Body of pancreas (tissue), 4 donors: ENCODE measurements around the gene OR1I1.

ENCODE experiments used
- CTCF ChIP-seq, 7 experiments: fragments of 450-650 bp in 4 of 7; fragments of 200-600 bp in 3 of 7; sonication (generic) in 3 of 7; IDR thresholded peaks; one replicate each; pipeline ENCODE4 v1.5.1; 2016 to 2019; ENCODE audit warnings: antibody characterized with exemption in 7 of 7
- POLR2A ChIP-seq, 3 donors: fragments of 450-650 bp; IDR thresholded peaks; one replicate each; pipeline ENCODE4 v1.6.1; 2016; ENCODE audit warnings: antibody characterized with exemption in 3 of 3, mild to moderate bottlenecking in 2 of 3

GRCh38 chr19:15072930-15073647 is 8.9 kb upstream of the OR1I1 start:
- no peak for TF ChIP-seq CTCF (IDR thresholded peaks at IDR 0.05)
- no peak for TF ChIP-seq POLR2A (IDR thresholded peaks at IDR 0.05)
